Fibroblast of lung (primary cell): Measurements from ENCODE around the gene GRID1.

Experiments
- EZH2 ChIP-seq: IDR thresholded peaks from 2 replicates; pipeline ENCODE4 v1.5.1; 2012; ENCODE audit warnings: low read length, control low read depth, mild to moderate bottlenecking; ENCODE audit errors: missing control alignments
- TF ChIP-seq, protein P1 (sequence below), 2 donors: IDR thresholded peaks in 1 of 2; conservative IDR thresholded peaks in 1 of 2; 1 replicate in 1 of 2; 2 replicates in 1 of 2; pipeline ENCODE4 v1.5.1; 2011 to 2012; ENCODE audit warnings: low read length in 2 of 2, control low read depth in 1 of 2, inconsistent platforms in 1 of 2, low read depth in 1 of 2, mild to moderate bottlenecking in 1 of 2

DNA sequence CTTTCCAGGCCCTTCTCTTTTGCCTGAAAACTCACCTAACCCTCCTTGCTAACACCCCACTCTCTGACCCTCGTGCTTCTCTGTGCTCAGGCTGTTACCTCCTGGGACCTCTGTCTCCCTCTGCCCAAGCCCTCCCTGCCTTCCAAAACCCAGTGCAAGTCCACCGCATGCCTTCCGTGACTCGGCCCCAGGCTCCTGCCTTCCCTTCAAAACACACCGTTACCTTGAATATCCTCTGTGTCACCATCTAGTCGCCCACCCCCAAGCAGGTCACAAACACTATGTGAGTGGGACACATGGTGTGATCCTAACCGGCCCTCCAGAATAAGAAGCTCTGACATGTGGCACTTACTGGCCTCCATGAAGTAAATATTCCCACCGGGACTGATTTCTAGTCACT, 176.7 kb downstream of the GRID1 start:
- TF ChIP-seq, protein P1, sequence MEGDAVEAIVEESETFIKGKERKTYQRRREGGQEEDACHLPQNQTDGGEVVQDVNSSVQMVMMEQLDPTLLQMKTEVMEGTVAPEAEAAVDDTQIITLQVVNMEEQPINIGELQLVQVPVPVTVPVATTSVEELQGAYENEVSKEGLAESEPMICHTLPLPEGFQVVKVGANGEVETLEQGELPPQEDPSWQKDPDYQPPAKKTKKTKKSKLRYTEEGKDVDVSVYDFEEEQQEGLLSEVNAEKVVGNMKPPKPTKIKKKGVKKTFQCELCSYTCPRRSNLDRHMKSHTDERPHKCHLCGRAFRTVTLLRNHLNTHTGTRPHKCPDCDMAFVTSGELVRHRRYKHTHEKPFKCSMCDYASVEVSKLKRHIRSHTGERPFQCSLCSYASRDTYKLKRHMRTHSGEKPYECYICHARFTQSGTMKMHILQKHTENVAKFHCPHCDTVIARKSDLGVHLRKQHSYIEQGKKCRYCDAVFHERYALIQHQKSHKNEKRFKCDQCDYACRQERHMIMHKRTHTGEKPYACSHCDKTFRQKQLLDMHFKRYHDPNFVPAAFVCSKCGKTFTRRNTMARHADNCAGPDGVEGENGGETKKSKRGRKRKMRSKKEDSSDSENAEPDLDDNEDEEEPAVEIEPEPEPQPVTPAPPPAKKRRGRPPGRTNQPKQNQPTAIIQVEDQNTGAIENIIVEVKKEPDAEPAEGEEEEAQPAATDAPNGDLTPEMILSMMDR (conservative IDR thresholded peaks at IDR 0.05 in 1 of 2, IDR thresholded peaks at IDR 0.05 in 1 of 2; ENCODE audit: low read depth in 1 of 2, low read length in 2 of 2), result no peak
- TF ChIP-seq EZH2, result no peak
